ENCODE data around the gene DACH1.

DACH1 gene

DNA sequence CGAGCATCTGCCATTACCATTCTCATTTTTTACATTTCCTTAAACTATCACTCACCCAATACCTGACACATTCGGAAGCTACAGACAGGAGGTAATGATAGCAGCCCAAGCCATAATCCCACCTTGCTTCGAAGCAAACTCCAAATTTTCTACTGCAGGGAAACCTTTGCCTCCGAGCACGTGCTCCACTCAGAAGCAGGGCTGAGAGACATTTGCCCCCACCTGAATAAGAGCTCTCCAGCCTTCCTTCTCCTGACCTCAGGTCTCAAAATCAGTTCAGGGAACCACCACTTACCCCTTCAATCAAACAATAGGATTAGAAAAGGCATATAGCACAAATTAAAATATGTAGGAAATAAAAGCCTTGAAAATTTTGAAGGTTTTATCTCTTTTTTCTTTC lies 2.3 kb upstream of the DACH1 start:
- no peak overlapping the region for H3K27ac ChIP-seq (ENCODE audit: extremely low read depth, low read depth, low read length)
- no peak for TF ChIP-seq ZBTB7A (tag by site-specific recombination; IDR thresholded peaks at IDR 0.05; ENCODE audit: low read depth)
- TF ChIP-seq REST (tag by site-specific recombination; IDR thresholded peaks at IDR 0.05) = peak; percentile 64
- ChIA-PET POLR2A (no interaction called here), CTCF (interaction anchor here (0.9 kb wide), 1 partner anchor 9 kb away, joined by 3 read pairs; no protein-coding TSS in a partner anchor)
- no peaks in the 10 kb centered on the region for H3K36me3 ChIP-seq (ENCODE audit: control insufficient read depth in 2 of 2, insufficient read depth in 1 of 2, low read length in 2 of 2)
- peaks cover 5% of the 10 kb centered on the region; the same call in 1 of the 2 replicates for H3K4me1 ChIP-seq (ENCODE audit: control insufficient read depth, insufficient read depth, low read length)
- no peak overlapping the region for H3K4me3 ChIP-seq (ENCODE audit: low read depth, low read length)
- H3K9me3 ChIP-seq (ENCODE audit: control insufficient read depth, insufficient read depth, low read depth, low read length) = no peaks in the 10 kb centered on the region

GRCh38 chr13:71866335-71867130 lies 471 bp downstream of the DACH1 start:
- no peaks in the 10 kb centered on the region for H3K36me3 ChIP-seq (ENCODE audit: control insufficient read depth in 2 of 2, insufficient read depth in 1 of 2, low read length in 2 of 2)
- no peaks in the 10 kb centered on the region for H3K9me3 ChIP-seq (ENCODE audit: control insufficient read depth, insufficient read depth, low read depth, low read length)
- peak overlapping the region; percentile 92 for H3K27ac ChIP-seq (ENCODE audit: extremely low read depth, low read depth, low read length)
- ChIA-PET POLR2A (interaction anchor here (1.0 to 1.4 kb wide), 3 partner anchors 9 to 111 kb away, joined by 3 to 4 read pairs (median 4); no protein-coding TSS in a partner anchor), CTCF (interaction anchor here (0.7 to 1.8 kb wide), 2 partner anchors 13 to 707 kb away, joined by 4 to 8 read pairs; no protein-coding TSS in a partner anchor)
- peaks cover 5% of the 10 kb centered on the region; the same call in 1 of the 2 replicates for H3K4me1 ChIP-seq (ENCODE audit: control insufficient read depth, insufficient read depth, low read length)
- peak overlapping the region; percentile 88 for H3K4me3 ChIP-seq (ENCODE audit: low read depth, low read length)
- TF ChIP-seq, protein P1, sequence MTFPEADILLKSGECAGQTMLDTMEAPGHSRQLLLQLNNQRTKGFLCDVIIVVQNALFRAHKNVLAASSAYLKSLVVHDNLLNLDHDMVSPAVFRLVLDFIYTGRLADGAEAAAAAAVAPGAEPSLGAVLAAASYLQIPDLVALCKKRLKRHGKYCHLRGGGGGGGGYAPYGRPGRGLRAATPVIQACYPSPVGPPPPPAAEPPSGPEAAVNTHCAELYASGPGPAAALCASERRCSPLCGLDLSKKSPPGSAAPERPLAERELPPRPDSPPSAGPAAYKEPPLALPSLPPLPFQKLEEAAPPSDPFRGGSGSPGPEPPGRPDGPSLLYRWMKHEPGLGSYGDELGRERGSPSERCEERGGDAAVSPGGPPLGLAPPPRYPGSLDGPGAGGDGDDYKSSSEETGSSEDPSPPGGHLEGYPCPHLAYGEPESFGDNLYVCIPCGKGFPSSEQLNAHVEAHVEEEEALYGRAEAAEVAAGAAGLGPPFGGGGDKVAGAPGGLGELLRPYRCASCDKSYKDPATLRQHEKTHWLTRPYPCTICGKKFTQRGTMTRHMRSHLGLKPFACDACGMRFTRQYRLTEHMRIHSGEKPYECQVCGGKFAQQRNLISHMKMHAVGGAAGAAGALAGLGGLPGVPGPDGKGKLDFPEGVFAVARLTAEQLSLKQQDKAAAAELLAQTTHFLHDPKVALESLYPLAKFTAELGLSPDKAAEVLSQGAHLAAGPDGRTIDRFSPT (tag by site-specific recombination; IDR thresholded peaks at IDR 0.05) = peak; percentile 37; the same call in 1 of the 2 replicates
- no peak for TF ChIP-seq ZBTB20 (tag by site-specific recombination; IDR thresholded peaks at IDR 0.05)
- no peak for TF ChIP-seq ZXDB (tag by site-specific recombination; IDR thresholded peaks at IDR 0.05)
- TF ChIP-seq ZNF112 (tag by site-specific recombination; IDR thresholded peaks at IDR 0.05) = no peak
- no peak for TF ChIP-seq MZF1 (tag by site-specific recombination; IDR thresholded peaks at IDR 0.05; ENCODE audit: borderline replicate concordance)
- TF ChIP-seq ZNF266 (tag by site-specific recombination; IDR thresholded peaks at IDR 0.05; ENCODE audit: low read depth) = no peak
- TF ChIP-seq ZNF423 (tag by site-specific recombination; IDR thresholded peaks at IDR 0.05) = no peak
- TF ChIP-seq ZNF830 (tag by site-specific recombination; IDR thresholded peaks at IDR 0.05; ENCODE audit: low read depth) = no peak
- no peak for TF ChIP-seq OSR2 (tag by site-specific recombination; IDR thresholded peaks at IDR 0.05)
- TF ChIP-seq ZBTB49 (tag by site-specific recombination; IDR thresholded peaks at IDR 0.05; ENCODE audit: low read depth) = no peak
- TF ChIP-seq, protein P2, sequence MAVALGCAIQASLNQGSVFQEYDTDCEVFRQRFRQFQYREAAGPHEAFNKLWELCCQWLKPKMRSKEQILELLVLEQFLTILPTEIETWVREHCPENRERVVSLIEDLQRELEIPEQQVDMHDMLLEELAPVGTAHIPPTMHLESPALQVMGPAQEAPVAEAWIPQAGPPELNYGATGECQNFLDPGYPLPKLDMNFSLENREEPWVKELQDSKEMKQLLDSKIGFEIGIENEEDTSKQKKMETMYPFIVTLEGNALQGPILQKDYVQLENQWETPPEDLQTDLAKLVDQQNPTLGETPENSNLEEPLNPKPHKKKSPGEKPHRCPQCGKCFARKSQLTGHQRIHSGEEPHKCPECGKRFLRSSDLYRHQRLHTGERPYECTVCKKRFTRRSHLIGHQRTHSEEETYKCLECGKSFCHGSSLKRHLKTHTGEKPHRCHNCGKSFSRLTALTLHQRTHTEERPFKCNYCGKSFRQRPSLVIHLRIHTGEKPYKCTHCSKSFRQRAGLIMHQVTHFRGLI (tag by site-specific recombination; IDR thresholded peaks at IDR 0.05) = no peak
- TF ChIP-seq ZIC2 (tag by site-specific recombination; IDR thresholded peaks at IDR 0.05) = no peak
- TF ChIP-seq ZBTB8A (tag by site-specific recombination; IDR thresholded peaks at IDR 0.05) = no peak
- no peak for TF ChIP-seq ELK4 (IDR thresholded peaks at IDR 0.05; ENCODE audit: borderline replicate concordance, low read depth, low read length)
- no peak for TF ChIP-seq ZNF214 (tag by site-specific recombination; IDR thresholded peaks at IDR 0.05; ENCODE audit: borderline replicate concordance)
- TF ChIP-seq ZNF664 (tag by site-specific recombination; IDR thresholded peaks at IDR 0.05) = no peak
- no peak for TF ChIP-seq ZNF548 (tag by site-specific recombination; IDR thresholded peaks at IDR 0.05)
- peak; percentile 19; the same call in 1 of the 2 replicates for TF ChIP-seq ZNF501 (tag by site-specific recombination; IDR thresholded peaks at IDR 0.05)
- no peak for TF ChIP-seq ZNF292 (tag by site-specific recombination; IDR thresholded peaks at IDR 0.05; ENCODE audit: borderline replicate concordance, low read depth)
